HepG2 (cell line): Measurements from ENCODE around the gene COL8A2.

ENCODE experiments used
- AFF4 ChIP-seq: sonication (generic); formaldehyde crosslinking; IDR thresholded peaks from 2 replicates; pipeline ENCODE4 v1.4.0; 2020; ENCODE audit warnings: missing genetic modification reagents
- CTCF ChIP-seq: sonication (generic); formaldehyde crosslinking; IDR thresholded peaks from 2 replicates; pipeline ENCODE4 v1.5.0; 2020; ENCODE audit warnings: mild to moderate bottlenecking, missing genetic modification reagents, moderate library complexity
- ETV5 ChIP-seq: IDR thresholded peaks from 2 replicates; pipeline ENCODE4 v1.6.1; 2018; ENCODE audit warnings: missing biosample characterization, missing genetic modification reagents, inconsistent platforms, borderline replicate concordance
- EZH2 ChIP-seq: conservative IDR thresholded peaks from 2 replicates; pipeline ENCODE4 v1.6.1; 2012; ENCODE audit warnings: mild to moderate bottlenecking, low read depth, low read length, moderate library complexity
- MAX ChIP-seq: IDR thresholded peaks from 2 replicates; pipeline ENCODE4 v1.6.1; 2012; ENCODE audit warnings: inconsistent platforms
- SNAPC4 ChIP-seq: sonication (generic); formaldehyde crosslinking; IDR thresholded peaks from 2 replicates; pipeline ENCODE4 v1.4.0; 2020; ENCODE audit warnings: mild to moderate bottlenecking, missing genetic modification reagents
- ZBTB33 ChIP-seq: sonication (generic); formaldehyde crosslinking; IDR thresholded peaks from 2 replicates; pipeline ENCODE4 v1.4.0; 2020; ENCODE audit warnings: missing genetic modification reagents
- ZFX ChIP-seq: sonication (generic); formaldehyde crosslinking; IDR thresholded peaks from 2 replicates; pipeline ENCODE4 v1.4.0; 2020; ENCODE audit warnings: mild to moderate bottlenecking, low read depth, missing genetic modification reagents, moderate library complexity
- ZNF12 ChIP-seq: sonication (generic); formaldehyde crosslinking; IDR thresholded peaks from 2 replicates; pipeline ENCODE4 v1.5.0; 2020; ENCODE audit warnings: missing genetic modification reagents
- ZNF75D ChIP-seq: sonication (generic); formaldehyde crosslinking; IDR thresholded peaks from 2 replicates; pipeline ENCODE4 v1.8.1; 2023; ENCODE audit warnings: missing genetic modification reagents, mild to moderate bottlenecking, borderline replicate concordance

GRCh38 chr1:36088265-36088576 lies 36.8 kb downstream of the COL8A2 start:
- no peak for TF ChIP-seq ETV5 (CRISPR knock-in tag)
- TF ChIP-seq ZFX (CRISPR knock-in tag), result no peak
- no peak for TF ChIP-seq SNAPC4 (CRISPR knock-in tag)
- TF ChIP-seq CTCF (CRISPR knock-in tag), result no peak
- TF ChIP-seq AFF4, result no peak
- no peak for TF ChIP-seq ZNF75D
- no peak for TF ChIP-seq ZNF12 (CRISPR knock-in tag)
- no peak for TF ChIP-seq ZBTB33
- TF ChIP-seq EZH2, result no peak
- TF ChIP-seq MAX, result no peak
